Nephron progenitor cell (in vitro differentiated cells): Measurements from ENCODE around the gene NPTXR.

Source experiments
- DNase-seq: peaks from one replicate; pipeline ENCODE4 v3.0.0; 2021
- H3K27ac Mint-ChIP-seq: 2 replicates; pipeline ENCODE4 v1.8.0; 2021; ENCODE audit warnings: mild to moderate bottlenecking, moderate library complexity, mixed read lengths
- H3K27me3 Mint-ChIP-seq: 2 replicates; pipeline ENCODE4 v1.8.0; 2021; ENCODE audit warnings: mild to moderate bottlenecking, low read depth, mixed read lengths; ENCODE audit not compliant: poor library complexity
- H3K36me3 Mint-ChIP-seq: 2 replicates; pipeline ENCODE4 v1.8.0; 2021; ENCODE audit warnings: low read depth, mixed read lengths
- H3K4me1 Mint-ChIP-seq: 2 replicates; pipeline ENCODE4 v1.8.0; 2021; ENCODE audit warnings: mixed read lengths
- H3K4me3 Mint-ChIP-seq: 2 replicates; pipeline ENCODE4 v1.8.0; 2021; ENCODE audit warnings: mild to moderate bottlenecking, moderate library complexity, mixed read lengths
- H3K9me3 Mint-ChIP-seq: 2 replicates; pipeline ENCODE4 v1.8.0; 2021; ENCODE audit warnings: mild to moderate bottlenecking, moderate library complexity, mixed read lengths
- CTCF ChIP-seq: fragments of 200-600 bp; sonication (generic); IDR thresholded peaks from 2 replicates; pipeline ENCODE4 v1.5.0; 2021; ENCODE audit warnings: antibody characterized with exemption

NPTXR gene

GRCh38 chr22:38776086-38776485, 67.7 kb downstream of the NPTXR start:
- Mint-ChIP-seq H3K27me3 (peaks cover 3% of the 10 kb centered on the region), H3K4me3 (no peak overlapping the region), H3K9me3 (no peaks in the 10 kb centered on the region), H3K4me1 (peaks cover 21% of the 10 kb centered on the region), H3K36me3 (peaks cover 14% of the 10 kb centered on the region), H3K27ac (no peak overlapping the region)
- no peak for TF ChIP-seq CTCF
- DNase-seq = no peak

GRCh38 chr22:38775656-38776055, 68.2 kb downstream of the NPTXR start:
- H3K27ac Mint-ChIP-seq = peak overlapping the region; percentile 83
- DNase-seq = no peak

GRCh38 chr22:38774496-38775166, 69.2 kb downstream of the NPTXR start:
- Mint-ChIP-seq H3K4me3 (no peak overlapping the region), H3K36me3 (peaks cover 12% of the 10 kb centered on the region), H3K27ac (no peak overlapping the region), H3K9me3 (no peaks in the 10 kb centered on the region), H3K27me3 (peaks cover 6% of the 10 kb centered on the region), H3K4me1 (peaks cover 26% of the 10 kb centered on the region)
- no peak for DNase-seq
- no peak for TF ChIP-seq CTCF

More at GRCh38 chr22:38775656-38776055, 68.2 kb downstream of the NPTXR start:
- Mint-ChIP-seq H3K4me1 (peaks cover 25% of the 10 kb centered on the region), H3K4me3 (no peak overlapping the region), H3K27me3 (peaks cover 5% of the 10 kb centered on the region), H3K9me3 (no peaks in the 10 kb centered on the region), H3K36me3 (peaks cover 14% of the 10 kb centered on the region)
- TF ChIP-seq CTCF = no peak

- no peak for TF ChIP-seq CTCF
- DNase-seq = no peak
- no peak overlapping the region for H3K27ac Mint-ChIP-seq
- H3K9me3 Mint-ChIP-seq = no peaks in the 10 kb centered on the region
- peaks cover 3% of the 10 kb centered on the region for H3K36me3 Mint-ChIP-seq
- H3K27me3 Mint-ChIP-seq = peaks cover 6% of the 10 kb centered on the region
- H3K4me3 Mint-ChIP-seq = no peak overlapping the region
- peaks cover 31% of the 10 kb centered on the region for H3K4me1 Mint-ChIP-seq
Measured at GRCh38 chr22:38773363-38773946, 70.4 kb downstream of the NPTXR start.

GRCh38 chr22:38772623-38772873, 71.3 kb downstream of the NPTXR start:
- H3K27me3 Mint-ChIP-seq = peaks cover 6% of the 10 kb centered on the region
- H3K27ac Mint-ChIP-seq = no peak overlapping the region
- peaks cover 31% of the 10 kb centered on the region for H3K4me1 Mint-ChIP-seq
- no peaks in the 10 kb centered on the region for H3K9me3 Mint-ChIP-seq
- no peak for DNase-seq
- H3K4me3 Mint-ChIP-seq = no peak overlapping the region
- no peak for TF ChIP-seq CTCF
- H3K36me3 Mint-ChIP-seq = no peaks in the 10 kb centered on the region
